Stomach (tissue), 4 donors: ENCODE measurements around the gene BCOR.

Source experiments
- POLR2A ChIP-seq, 4 donors: fragments of 450-650 bp; IDR thresholded peaks; one replicate each; pipeline ENCODE4 v1.6.1; 2016; ENCODE audit warnings: antibody characterized with exemption in 4 of 4, control low read depth in 2 of 4, mild to moderate bottlenecking in 1 of 4, moderate library complexity in 1 of 4
- TF ChIP-seq, protein P1 (sequence below), 7 experiments: fragments of 450-650 bp in 4 of 7; fragments of 200-600 bp in 3 of 7; sonication (generic) in 3 of 7; IDR thresholded peaks; one replicate each; pipeline ENCODE4 v1.5.1; 2016 to 2019; ENCODE audit warnings: antibody characterized with exemption in 7 of 7, control low read depth in 2 of 7, mild to moderate bottlenecking in 1 of 7

DNA sequence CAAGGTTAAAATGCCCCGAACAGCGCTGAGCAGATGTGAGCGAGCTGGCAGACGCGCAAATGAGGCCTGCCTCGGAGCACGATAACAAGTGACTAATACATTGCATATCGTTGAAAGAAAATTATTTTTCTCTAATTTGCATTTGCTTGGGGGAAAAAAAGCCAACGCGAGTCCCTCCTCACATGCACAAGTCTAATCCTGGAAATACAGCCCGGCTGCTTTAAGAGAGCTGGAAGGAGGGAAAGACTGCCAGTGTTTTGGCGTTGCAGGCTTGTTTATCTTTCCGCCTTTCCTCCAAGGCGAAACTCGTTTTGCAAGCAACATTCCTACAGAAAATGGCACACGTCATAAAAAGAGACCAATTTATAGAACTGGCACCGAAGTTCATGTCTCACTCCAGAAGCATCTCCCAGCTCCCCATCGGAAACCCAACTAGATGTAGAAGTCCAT is 12.6 kb downstream of the BCOR start:
- TF ChIP-seq, protein P1, sequence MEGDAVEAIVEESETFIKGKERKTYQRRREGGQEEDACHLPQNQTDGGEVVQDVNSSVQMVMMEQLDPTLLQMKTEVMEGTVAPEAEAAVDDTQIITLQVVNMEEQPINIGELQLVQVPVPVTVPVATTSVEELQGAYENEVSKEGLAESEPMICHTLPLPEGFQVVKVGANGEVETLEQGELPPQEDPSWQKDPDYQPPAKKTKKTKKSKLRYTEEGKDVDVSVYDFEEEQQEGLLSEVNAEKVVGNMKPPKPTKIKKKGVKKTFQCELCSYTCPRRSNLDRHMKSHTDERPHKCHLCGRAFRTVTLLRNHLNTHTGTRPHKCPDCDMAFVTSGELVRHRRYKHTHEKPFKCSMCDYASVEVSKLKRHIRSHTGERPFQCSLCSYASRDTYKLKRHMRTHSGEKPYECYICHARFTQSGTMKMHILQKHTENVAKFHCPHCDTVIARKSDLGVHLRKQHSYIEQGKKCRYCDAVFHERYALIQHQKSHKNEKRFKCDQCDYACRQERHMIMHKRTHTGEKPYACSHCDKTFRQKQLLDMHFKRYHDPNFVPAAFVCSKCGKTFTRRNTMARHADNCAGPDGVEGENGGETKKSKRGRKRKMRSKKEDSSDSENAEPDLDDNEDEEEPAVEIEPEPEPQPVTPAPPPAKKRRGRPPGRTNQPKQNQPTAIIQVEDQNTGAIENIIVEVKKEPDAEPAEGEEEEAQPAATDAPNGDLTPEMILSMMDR (IDR thresholded peaks at IDR 0.05): no peak
- no peak for TF ChIP-seq POLR2A (IDR thresholded peaks at IDR 0.05)
